ENCODE results near the gene RUNX2.

Gene RUNX2

DNA sequence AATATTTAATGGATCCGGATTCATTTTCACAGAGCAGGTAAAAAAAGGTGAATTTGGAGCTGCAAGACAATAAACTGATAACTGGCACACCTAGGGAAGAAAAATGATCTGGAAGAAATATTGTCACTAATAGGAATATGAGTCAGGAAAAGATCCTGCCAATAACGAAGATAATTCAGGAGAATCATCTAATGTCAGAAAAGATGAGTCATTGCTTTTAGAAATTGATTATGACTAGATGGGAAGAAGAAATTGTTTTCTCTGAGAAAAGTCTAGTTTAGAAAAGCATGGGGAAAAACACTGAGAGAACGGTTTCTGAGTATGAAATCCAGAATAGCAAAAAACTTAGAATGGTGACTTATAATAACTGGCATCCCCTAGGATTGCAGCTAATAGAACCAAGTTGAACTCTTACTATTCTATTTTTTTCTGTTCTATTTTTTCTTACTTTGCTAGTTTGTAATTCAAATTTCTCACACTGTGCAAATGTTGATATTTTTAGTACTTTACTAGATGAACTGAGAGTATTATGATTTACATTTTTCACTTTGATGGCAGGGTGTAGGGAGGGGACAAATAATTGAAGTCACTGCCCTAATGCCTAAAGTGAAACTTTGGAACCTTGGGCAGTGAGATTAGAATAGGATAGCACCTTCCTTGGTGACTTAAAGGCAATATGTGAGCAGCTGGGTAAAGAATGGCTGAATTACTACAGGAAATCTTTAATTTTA is 87.8 kb downstream of the RUNX2 start:
- DNase-seq, result no peak

DNA sequence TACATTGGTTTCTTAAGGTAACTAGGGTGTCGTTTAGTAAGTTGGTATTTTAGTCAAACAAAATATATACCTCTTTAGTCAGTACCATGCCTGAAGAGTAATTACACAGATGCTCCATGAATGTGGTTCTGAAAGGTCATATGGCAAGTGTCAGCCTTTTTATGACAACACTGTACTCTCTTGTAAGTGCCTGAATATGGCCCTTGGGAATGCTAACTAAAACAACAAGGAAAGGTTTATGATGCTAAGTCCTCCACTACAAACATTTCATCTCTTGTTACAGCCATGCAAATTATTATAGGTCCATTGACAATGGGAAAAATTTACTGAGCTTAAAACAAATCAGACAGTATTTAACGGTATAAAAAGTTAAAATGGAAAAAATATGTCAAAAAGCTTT is 88.6 kb downstream of the RUNX2 start:
- no peak for DNase-seq

DNA sequence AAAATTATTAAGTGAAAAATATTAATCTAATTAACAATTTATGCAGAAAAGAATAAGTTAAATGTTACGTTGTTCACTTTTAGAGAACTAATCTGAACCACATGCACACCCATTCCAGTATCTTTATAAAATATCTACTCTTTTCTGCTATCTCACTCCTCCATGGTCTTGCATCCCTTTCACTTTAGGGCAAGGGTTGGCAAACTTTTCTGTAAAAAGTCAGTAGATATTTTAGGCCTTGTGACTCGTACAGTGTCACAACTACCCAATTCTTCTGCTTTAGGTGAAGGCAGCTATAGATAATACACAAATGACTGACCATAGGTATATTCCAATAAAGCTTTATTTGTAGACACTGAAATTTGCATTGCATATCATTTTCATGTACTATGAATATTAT is 89.3 kb downstream of the RUNX2 start:
- DNase-seq, result no peak

DNA sequence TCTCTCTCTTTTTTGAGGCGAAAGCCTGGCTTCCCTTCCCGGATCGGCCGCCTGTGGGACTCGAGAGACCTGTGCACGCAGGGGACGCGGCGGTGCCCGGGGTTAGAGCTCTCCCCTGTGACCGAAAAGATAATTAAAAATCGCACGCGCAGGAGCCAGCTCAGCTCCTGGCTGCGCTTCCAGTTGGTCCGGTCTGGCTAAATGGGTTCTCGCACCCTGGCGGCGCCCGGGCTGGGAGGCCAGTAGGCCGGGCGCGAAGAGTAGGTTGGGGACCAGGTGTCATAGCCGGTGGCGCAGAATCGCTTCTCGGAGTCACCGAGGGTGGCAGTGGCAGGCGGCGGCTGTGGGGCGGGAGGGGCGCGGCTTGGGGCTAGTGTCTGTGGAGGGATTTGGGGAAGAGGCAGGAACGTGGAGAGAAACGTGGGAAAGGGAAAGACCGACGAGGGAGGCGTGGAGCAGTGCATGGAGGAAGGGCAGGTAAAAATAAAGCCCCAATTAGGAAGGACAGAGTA is 91.5 kb downstream of the RUNX2 start:
- peak; percentile 75 for DNase-seq

DNA sequence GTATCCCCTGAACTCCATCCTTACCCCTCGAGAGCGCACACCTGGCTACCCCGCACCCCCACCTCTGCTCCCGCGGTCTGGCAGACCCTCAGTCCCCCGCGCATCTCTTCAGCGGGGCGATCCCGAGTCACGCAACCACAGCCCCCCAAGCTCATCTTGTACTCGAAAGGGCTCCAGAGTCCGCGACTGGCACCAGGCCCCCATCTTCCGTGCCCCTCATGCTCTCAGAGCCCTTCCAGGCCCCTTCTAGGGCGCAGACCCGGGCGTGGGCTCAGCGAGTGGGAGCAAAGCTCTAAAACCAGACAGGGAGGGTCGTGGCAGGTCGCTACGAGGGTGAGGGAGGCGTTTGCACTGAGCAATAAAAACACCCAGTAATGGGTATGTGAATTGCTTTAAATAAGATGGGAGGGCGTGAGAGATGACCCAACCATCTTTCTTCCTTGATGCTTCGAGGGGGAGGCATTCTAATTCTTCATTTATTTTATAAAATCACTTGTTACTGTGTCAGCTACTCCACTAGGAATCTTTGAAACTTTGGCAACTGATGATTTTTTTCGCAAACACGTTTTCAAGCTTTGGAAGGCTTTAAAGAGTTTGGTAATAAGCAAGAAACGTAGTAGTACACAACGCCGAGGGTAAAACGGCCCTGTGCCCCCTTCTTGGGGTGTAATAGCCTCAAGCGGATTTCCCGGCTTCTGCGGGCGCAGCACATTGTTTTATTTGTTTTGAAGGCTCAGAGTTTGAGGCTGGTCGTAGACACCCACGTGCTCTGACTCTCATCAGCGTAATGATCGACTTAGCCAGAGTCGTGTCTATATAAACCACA is 92.2 kb downstream of the RUNX2 start:
- DNase-seq, result peak; percentile 59

DNA sequence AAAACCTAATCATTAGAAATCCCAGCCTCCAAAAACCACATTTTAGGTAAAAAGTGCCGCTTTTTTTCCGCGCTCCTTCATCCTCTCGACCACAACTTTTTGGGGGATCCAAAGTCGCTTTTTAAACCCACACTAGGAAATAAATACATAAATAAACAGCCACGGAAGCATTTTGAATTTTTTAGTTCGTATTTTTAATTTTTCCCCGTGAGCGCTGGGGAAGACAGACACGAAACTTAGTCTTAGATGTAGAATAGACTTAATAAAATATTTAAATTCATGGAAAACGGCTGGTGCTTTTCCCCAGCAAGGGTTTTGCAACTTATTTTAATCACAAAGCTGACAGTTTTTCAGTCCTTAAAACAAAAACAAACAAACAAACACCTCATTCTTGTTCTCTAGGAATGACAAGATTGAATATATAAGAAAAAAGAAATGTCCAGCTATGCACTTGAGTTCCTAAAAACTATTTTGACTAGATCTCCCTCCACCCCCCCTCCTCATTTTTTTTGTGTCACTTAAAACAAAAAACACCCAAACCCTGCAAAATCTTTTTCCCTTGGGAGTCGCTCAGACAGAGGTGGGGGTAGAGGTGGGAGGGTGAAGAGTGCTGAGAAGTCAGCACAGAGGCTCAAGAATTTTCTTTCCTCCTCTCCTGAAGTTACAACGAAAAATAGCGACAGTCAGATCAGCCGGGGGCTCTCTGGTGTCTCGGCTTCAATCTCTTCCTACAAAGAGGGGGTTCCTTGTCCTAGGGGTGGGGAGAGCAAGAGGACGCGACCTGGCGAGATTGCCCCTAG is 93.0 kb downstream of the RUNX2 start:
- DNase-seq, result no peak

DNA sequence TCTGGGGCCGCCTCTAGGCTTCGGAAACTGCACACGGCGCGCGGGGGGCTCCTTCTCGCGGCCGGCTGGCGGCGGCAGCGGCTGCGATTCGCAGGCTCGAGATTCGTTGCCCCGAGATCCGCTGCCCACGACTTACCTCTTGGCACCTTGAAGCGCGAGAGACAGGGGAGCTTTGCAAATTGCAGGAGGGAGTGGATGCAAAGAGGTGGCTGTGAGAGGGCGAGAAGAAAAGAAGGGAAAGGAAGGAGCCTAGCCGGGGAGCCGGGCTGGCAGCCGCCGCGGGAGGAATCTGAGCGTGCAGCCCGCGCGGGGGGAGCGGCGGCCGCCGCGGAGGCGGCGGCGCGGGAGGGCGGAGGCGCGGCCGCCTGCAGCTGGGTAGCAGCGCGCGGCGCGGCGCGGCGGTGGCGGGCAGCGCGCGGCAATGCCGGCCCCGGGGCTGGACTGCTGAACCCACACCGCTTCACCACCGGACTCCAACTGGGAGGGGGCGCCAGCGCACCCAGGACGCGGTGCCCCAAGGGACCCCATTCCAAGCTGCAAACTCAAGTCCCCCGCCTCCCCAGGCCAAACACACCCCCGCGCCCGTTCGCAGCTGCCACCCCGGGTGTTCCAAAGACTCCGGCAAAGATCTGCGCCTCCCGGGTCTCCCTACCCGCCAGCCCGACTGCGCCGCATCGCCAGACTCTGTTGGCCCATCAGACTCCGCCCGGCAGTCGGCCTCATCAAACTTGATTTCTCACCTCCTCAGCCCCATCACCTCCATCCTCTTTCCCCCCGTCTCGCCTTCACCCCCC is 93.8 kb downstream of the RUNX2 start:
- DNase-seq, result peak; percentile 89

DNA sequence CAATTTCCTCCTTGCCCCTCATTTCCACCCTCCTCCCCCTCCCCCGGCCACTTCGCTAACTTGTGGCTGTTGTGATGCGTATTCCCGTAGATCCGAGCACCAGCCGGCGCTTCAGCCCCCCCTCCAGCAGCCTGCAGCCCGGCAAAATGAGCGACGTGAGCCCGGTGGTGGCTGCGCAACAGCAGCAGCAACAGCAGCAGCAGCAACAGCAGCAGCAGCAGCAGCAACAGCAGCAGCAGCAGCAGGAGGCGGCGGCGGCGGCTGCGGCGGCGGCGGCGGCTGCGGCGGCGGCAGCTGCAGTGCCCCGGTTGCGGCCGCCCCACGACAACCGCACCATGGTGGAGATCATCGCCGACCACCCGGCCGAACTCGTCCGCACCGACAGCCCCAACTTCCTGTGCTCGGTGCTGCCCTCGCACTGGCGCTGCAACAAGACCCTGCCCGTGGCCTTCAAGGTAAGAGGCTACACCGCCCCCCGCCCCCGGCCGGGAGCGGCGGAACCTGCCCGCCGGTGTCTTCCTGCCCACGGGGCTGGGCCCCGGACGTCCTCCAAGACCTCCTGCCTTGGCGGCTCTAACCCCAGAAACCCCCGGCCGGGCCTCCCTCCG is 94.5 kb downstream of the RUNX2 start:
- peak; percentile 71 for DNase-seq

DNA sequence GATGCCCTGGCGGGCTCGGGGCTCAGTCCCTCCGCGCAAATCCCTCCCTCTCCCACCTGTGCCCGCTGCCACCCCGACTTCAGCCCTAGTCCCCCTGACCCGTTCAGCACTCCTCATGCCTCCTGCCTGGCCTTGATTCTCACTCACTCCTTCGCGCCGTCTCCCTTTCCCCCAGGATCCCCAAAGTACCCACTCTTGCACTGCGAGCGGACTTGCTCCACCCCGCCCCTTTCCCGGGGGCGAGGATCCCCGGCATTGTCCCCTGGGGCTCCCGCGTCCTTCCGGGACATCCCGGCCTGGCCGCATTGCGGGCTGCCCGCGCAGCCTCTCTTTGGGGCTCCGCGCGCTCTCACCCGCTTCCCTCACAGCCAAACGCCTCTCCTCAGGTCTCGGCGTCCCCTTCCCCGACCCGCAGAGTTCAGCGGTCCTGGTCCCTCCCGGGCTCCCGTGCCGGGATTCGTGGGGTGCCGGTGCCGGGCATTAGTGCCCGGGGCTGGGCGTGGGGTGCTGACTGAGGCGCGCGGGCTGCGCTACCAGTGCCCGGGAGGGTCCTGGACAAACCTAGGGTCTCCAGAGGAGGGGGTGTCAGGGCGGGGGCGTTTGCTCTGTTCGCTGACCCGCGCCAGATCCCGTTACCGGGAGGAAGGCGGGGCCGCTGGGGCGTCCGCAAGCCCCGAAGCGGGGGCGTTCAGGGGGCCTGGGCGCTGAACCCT is 95.1 kb downstream of the RUNX2 start:
- DNase-seq, result peak; percentile 71

DNA sequence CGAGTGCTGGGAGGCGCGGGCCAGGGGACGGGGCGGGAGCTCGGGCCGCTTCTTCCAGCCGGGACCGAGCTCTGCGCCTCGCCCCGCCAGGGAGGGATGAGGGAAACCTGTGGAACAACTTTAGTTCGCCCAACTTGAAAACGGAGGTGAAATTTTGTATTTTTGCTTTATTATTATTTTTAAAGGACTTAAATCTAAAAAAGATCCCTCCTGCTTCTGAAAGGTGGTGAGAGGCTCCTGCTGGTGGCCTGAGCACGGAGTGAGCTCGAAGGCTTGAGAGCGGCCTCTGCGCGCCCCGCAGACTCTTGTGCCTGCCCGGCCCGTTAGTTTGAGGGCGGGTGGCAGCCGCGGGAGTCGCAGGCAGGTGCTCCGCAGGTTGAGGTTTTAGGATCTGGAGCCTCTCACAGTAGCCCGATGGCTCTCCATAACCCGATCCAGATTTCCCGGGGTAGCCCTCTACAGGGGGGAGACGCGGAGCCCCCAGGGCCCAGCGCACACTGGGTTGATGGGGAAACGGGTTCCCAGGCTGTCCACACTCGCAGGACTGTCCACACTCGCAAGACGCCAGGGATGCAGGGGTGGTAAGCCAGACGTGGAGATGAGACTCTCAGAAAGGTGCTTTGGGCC is 95.8 kb downstream of the RUNX2 start:
- peak; percentile 66 for DNase-seq

DNA sequence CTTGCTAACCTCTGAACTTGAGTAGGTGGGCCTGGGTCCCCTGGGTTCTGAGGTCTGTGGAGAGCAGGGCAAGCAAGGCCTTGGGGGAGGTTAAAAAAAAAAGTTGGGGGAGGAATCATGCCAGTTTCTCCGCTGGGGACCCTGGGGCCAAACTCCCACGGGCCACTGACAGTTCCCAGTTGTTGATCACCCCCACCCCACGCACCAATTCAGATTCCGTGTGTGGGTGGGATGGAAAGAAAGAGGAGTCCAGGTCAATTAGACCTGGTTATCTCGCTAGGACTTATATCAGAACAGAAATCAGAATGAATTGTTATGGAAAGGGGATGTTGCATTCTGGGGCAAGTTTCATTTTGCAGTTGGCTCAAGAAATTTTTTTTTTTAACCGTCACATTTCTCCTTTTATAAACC is 96.3 kb downstream of the RUNX2 start:
- DNase-seq, result no peak

DNA sequence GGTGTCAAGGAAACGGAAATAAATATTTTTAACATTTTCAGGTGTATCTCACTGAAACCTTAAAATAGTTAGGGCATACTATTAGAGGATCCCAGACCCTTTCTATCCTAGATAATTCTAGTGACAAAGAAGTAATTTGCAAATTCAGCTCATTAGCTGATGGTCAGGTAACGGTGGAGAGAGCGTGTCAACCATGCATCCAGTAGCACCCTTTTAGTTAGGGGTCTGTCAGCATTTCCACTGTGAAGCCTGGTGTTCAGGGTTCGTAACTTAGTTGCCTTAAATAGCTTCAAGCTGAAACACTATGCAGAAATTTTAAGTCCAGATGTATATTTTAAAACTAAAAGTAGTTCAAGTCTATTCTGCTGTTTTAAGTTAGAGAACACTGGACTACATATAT is 98.1 kb downstream of the RUNX2 start:
- DNase-seq, result no peak

DNA sequence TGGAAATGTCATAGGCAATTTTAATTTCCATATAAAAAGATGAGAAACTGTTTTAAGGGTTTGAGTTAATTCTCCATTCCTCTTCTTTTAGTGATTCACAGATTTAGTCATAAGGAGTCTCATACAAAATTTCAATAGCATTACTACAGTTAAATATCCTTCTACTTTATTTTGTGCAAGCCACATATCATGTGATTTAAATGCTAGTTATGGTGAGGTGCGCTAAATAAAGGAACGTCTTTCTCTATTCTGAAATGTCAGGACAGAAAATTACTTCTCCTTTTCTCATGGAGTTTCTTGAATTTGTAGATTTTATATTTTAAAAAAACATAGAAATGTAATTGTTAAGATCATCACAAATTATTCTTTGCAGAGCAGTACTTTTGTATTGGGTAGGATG is 99.6 kb downstream of the RUNX2 start:
- no peak for DNase-seq

DNA sequence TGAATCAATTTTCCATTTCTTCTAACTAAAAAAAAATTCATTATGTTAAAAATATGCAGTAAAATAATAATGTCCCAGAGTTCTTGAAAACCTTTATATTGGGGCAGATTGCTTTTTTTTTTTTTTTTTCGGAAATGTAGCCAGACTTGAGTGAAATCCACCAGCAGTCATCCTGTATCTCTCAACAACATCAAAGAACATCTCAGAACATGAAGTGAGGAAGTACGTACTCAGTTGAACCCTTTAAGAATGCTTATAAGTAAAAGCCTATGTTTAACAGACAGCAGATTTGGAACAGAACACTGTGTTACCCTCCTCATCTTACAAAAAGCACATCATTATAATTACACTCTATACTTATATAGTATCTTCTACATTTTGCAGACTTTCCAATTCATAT is 100.6 kb downstream of the RUNX2 start:
- DNase-seq, result no peak

DNA sequence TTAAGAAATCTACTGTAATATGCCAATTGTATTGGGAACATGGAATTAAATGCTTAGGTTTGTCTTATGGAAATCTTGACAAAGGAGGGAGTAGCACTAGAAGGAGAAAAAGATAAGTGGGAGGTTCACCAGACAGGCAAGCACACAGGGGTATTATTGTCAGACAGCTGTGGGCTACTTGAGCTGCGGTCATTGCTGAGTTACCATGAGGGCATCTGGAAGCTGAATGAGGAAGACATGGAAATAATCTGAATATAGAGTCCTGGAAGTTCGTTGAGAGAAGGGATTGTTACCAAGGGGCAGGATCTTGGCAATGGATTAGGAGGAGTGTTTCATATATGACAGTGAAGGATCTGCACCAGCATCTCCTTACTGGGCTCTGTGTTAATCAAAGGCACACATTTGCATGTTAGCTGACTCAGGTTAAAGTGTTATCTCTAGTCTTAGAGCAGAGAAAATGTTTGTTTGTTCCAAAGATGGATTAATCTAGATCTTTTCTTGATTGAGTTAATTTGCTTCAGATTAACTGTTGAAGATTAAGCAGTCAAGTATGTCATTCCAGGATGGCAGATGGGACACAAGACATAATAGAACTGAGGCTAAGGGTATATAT is 102.6 kb downstream of the RUNX2 start:
- DNase-seq, result no peak

DNA sequence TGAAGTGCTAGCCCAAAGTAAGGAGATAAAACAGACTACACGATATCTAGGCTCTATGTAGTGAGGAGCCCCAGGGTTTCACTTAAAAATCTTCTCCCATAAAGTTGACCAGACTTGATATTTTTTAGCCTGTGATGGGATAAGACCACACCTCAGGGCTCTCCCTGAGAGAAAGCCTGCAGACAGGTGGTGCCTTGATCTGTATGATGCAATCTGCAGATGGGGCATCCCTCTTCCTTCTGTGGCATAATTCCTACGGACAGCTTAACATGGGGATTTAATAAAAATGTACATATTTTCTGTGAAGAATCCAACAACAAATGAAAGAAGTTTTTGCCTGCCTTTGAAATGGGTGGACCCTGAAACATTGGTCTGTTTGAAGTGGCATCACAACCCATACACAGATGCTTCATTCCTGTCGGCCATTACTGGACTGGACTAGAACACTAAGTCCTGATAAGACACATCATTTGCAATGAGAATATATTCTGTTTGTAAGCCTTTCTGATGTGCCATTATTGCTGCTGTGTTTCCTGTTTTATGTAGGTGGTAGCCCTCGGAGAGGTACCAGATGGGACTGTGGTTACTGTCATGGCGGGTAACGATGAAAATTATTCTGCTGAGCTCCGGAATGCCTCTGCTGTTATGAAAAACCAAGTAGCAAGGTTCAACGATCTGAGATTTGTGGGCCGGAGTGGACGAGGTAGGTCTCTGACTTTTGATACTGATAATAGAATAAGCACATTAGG is 103.4 kb downstream of the RUNX2 start:
- DNase-seq, result no peak

DNA sequence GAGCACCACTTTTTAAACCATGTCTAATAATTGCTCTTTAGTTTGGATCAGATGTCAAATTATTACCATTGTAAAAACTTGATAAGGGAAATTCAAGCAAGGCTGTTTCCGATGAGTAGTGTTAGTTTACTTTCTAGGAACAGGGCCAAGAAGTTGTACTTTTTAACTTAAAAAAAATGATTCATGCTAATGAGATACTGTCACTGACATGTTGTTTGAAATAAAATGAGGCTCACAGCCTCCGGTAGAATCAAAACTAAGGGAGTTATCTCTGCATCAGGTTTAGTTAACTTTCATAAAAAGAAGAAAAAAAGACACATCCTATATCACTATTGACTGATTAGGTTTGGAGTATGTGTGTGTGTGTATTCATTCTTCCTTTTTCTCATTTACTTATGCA is 104.8 kb downstream of the RUNX2 start:
- DNase-seq, result no peak

DNA sequence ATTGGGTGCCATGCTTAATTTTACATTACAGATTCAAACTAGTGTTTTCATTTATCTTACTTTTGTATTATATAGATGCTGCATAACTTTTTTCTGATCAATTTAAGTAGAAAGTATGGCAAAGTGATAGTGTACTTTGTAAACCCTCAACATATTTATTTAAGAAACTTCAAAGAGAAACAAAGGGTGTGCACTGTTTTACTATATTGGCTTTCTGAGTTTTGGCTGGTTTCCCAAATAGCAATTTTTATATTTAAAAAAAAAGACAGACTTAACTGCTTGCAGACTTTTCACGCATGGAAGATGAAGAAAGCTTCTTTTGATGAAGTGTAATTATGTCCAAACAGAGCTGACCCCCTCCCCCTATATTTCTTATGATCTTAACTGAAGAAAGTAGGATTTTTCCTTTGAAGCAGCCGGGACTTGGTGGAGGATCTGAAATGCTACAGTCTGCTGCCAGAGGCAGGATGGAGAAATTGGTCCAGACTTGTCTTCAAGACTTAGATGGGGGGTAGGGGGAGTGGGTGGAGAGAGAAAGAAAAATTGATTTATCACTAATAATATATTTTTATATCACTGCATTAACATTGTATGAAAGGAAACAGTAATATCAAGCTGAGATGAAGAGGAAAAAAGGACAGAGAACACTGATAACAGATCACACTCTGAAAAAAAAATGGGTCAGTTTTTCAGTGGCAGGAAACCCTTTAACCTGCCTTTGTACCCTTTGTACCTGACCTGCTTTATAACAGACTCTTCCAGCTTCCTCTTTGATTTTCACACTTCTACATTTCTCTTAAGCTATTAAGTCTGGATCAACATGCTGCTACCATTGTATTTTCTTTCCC is 105.6 kb downstream of the RUNX2 start:
- DNase-seq, result no peak

DNA sequence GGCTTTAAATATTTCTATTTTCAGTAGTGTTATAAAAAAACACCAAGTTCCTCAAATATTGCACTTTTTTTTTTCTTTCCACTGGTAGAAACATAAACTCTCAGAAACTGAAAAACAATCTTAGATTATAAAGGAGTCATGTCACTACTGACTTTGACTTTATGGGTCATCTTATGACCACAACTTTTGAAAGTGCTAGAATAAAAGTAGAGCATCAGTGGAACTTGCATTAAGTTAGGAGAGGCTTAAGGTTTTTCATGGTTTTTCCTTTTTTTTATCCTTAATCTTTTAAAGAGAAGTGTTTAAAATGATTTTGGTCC is 106.2 kb downstream of the RUNX2 start:
- DNase-seq, result no peak
